ENCODE results near the gene PIK3CB.
"Not testable (repeated sequence)": the region's sequence is repeated elsewhere in the genome, so short reads cannot be mapped to it uniquely, and the experiment has no call there.

PIK3CB gene

GRCh38 chr3:138803006-138803653 is 31.6 kb downstream of the PIK3CB start:
- DNase-seq (ENCODE audit: low spot score), result no peak

- DNase-seq (ENCODE audit: low spot score), result not testable (repeated sequence)
Observed at GRCh38 chr3:138802223-138802622, 32.5 kb downstream of the PIK3CB start.

- DNase-seq (ENCODE audit: low spot score), result no peak
Observed at GRCh38 chr3:138801792-138802191, 32.9 kb downstream of the PIK3CB start.

DNA sequence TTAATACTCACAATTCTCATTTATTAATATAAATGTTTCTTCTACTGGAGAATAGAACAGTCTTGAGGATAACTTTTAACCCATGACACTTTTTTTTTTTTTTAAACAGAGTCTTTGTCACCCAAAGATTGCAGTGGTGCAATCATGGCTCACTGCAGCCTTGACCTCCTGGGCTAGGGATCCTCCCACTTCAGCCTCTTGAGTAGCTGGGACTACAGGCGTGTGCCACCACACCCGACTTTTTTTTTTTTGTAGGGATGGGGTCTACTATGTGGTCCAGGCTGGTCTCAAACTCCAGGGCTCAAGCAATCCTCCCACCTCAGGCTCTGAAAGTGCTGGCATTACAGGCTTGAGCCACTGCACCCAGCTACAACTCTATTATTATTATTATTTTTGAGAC is 34.5 kb downstream of the PIK3CB start:
- no peak for DNase-seq (ENCODE audit: low spot score)

DNA sequence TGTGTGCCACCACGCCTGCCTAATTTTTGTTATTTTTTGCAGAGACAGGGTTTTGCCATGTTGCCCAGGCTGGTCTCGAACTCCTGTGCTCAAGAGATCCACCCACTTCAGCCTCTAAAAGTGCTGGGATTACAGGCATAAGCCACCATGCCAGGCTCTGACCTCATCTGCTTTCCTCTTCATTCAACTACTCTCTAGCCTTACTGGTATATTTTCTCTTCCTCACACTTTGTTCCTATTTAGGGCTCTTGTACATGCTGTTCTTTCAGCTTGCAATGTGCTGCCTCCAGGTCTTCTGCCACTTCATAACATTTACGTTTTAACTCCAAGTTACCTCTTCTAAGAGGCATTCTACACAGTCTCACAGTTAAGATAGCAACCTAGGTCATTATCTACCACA is 34.9 kb downstream of the PIK3CB start:
- DNase-seq (ENCODE audit: low spot score), result no peak

GRCh38 chr3:138797508-138798038 is 37.2 kb downstream of the PIK3CB start:
- no peak for DNase-seq (ENCODE audit: low spot score)

- DNase-seq (ENCODE audit: low spot score), result no peak
Observed at GRCh38 chr3:138796761-138797160, 38.0 kb downstream of the PIK3CB start.

DNA sequence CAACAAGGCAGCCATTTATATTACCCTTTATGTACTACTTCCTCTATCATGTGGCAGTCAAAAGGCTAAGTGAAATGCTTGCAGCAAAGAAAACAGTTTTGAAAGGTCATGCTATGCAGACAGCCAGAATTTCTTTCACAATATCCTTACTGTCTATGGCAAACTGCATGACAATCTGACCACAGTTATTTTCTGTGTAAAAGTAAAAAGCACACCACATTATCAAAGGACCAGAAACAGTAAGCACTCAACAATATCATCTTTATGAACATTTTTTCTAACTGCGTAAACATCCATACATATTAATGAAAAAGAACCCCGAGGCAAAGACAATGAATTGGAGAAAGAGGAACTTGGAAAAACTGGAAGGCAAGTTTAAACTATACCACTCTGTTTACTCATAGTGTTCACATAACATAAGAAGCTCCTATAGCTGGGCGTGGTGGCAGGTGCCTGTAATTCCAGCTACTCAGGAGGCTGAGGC is 47.9 kb downstream of the PIK3CB start:
- DNase-seq (ENCODE audit: low spot score), result no peak

DNA sequence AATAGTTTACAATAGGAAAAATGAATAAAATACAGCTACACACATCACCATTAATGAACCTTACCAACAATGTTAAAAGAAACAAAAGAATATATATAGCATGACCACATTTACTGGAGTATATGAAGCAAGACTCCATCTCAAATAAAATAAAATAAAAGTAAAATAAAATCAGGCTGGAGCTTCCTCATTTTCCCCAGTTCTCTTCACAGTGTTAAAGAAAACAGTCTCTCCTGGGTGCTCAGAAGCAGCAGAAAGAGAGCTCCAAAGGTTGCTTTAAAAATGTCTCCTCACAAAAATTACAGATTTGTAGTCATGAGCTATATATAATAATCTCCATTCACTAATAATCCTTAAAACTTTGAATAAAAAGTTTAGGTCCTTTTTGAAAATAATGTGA is 48.8 kb downstream of the PIK3CB start:
- DNase-seq (ENCODE audit: low spot score), result no peak

GRCh38 chr3:138785362-138785857 is 49.3 kb downstream of the PIK3CB start:
- not testable (repeated sequence) for DNase-seq (ENCODE audit: low spot score)

DNA sequence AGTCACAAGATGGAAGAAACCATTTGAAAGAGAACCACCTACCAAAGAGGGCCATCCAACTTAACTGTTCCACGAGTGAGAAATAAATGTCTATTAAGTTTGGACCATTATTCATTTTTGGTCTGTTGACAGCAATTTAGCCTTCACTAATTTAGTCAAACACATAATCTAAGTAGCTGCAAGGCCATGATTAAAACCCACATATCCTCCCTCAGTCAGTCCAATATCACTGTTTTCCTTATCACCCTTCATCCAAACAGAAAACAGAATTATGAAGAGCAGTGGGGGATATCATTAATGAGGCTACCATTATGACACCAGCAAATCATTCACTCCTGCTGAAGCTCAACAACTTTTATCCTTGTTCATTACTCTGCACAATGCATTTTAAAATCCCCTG is 52.0 kb downstream of the PIK3CB start:
- no peak for DNase-seq (ENCODE audit: low spot score)

DNA sequence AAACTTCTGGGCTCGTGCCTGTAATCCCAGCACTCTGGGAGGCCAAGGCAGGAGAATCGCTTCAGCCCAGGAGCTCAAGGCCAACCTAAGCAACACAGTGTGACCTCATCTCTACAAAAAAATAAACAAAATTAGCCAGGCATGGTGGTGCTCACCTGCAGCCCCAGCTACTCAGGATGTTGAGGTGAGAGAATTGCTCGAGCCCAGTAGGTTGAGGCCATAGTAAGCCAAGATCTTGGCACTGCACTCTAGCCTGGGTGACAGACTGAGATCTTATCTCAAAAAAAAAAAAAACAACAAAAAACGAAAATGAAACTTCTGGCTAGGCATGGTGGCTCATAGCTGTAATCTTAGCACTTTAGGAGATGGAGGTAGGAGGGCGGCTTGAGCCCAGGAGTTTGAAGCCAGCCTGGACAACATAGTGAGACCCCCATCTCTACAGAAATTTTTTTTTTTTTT is 53.7 kb downstream of the PIK3CB start:
- DNase-seq (ENCODE audit: low spot score), result no peak

DNA sequence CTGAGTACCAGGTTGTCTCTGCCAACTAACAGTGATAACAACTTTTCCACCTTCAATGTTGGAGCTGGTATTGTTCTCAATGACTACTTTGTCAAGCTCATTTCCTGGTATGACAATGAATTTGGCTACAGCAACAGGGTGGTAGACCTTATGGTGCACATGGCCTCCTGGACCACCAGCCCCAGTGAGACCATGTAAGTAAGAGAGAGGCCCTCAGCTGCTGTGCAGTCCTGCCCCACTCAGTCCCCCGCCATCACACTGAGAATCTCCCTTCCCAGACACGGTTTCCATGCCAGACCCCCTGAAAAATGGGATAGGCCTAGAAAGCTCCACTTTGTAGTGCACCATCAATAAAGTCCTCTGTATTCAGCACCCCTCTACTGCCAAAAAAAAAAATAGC is 56.1 kb downstream of the PIK3CB start:
- DNase-seq (ENCODE audit: low spot score), result no peak

DNA sequence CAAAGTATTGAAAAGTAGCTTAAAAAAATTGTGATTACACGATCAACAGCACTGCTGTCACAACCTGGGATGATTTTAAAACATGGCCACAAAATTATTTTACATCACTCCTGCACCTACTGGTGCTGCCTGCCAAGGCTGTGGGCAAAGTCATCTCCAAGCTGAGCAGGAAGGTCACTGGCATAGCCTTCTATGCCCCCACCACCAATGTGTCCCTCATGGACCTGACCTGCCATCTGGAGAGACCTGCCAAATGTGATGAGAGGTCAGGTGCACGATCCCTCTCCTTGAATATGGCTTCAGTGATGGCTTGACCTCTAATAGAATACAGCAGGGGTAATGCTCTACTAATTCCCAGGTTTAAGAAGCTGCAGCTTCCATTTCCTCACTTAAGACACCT is 57.8 kb downstream of the PIK3CB start:
- no peak for DNase-seq (ENCODE audit: low spot score)

GRCh38 chr3:138775254-138775595 is 59.5 kb downstream of the PIK3CB start:
- DNase-seq (ENCODE audit: low spot score), result no peak

- peak; percentile 80 for DNase-seq (ENCODE audit: low spot score)
Observed at GRCh38 chr3:138774529-138775253, 60.0 kb downstream of the PIK3CB start.

DNA sequence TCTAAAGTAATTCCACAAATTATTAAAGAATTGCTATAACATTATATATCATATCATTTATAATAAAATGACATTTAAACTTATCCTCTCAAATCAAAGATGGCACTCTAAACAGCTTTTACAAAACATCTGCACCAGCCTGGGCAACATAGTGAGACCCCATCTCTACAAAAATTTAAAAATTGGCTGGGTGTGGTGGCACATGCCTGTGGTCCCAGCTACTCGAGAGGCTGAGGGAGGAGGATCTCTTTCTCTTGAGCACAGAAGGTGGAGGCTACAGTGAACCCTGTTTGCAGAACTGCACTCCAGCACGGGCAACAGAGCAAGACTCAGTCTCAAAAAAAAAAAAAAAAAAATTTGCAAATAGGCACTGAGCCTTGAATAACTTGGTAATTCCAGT is 63.1 kb downstream of the PIK3CB start:
- no peak for DNase-seq (ENCODE audit: low spot score)

DNA sequence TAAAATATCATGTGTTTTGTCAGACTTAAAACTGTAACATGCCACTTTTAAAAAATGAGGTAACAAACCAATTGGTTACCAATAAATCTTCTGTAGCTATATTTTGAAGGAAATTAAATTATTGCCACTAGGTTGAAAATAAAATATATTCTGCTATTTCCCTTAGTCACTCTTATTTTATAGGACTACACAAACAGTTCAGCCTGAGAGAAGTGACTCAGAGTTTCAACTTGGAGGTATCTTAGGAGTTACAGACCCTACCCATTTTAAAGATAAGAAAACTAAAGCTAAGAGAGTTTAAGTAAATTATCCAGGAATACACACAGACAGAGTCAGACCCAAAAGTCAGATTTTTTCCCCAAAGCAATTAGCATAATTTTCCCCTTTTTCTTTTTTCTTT is 65.1 kb downstream of the PIK3CB start:
- DNase-seq (ENCODE audit: low spot score), result no peak

DNA sequence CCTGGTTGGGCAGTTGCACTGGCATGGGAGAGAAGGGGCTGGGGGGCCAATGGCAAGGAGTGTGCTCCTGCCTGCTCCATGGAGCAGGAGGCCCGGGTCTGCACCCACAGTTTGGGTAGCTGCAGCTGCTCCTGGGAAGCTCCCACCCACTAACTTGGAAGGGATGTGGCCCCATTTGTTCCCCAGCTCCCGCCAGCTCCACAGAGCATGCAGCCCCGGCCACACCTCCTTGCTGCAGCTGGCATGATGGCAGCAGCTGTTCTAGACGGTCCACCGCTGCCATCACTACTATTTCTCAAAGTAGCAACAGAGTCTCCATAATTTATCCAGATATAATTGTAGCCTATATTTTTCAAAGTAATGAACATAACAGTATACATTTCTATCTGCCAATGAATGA is 65.8 kb downstream of the PIK3CB start:
- no peak for DNase-seq (ENCODE audit: low spot score)

GRCh38 chr3:138768125-138768524 is 66.6 kb downstream of the PIK3CB start:
- no peak for DNase-seq (ENCODE audit: low spot score)

DNA sequence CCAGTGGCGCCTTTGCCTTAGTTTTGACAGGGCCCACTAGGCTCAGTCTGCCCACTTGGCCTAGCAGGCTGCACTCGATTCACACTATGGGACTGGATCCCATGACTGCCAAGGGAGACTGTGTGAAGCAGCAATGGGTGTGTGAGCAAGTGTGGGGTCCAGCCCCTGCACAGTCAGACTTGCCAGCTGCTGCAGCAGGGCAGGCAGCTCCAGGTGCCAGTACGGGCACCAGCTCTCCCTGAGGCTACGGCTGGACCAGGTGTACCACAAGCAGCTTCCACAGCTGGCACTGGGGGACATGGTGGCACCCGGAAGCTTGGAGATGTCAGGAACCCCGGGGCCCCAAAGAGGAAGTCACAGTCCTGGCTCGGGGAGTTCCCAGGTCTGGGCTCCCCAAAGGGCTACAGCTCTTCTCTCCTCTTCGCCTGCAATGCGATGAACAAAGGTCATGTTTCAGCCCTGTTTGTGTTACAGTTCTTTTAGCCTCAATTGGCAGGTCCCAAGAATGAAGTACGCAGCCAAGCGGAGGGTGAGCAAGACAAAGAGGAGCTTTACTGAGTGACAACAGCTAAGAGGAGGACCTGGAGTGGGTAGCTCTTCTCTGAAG is 67.1 kb downstream of the PIK3CB start:
- DNase-seq (ENCODE audit: low spot score), result no peak

GRCh38 chr3:138761002-138761401 is 73.7 kb downstream of the PIK3CB start:
- DNase-seq (ENCODE audit: low spot score), result no peak

- DNase-seq (ENCODE audit: low spot score), result no peak
Observed at GRCh38 chr3:138748190-138748589, 86.5 kb downstream of the PIK3CB start.
